T-helper 2 cell treated with Interferon-gamma antibody and Interleukin-4, amounts not matched to agents 5 μg/mL and 100 μg/mL, for 36 hours (primary cell): Measurements from ENCODE around the gene DQX1.

ENCODE experiments used
- DNase-seq: peaks from one replicate; pipeline ENCODE4 v3.0.0; 2021; ENCODE audit warnings: low spot score
- H3K27ac Mint-ChIP-seq: one replicate; pipeline ENCODE4 v1.8.0; 2021; ENCODE audit warnings: mild to moderate bottlenecking, mixed read lengths
- H3K27me3 Mint-ChIP-seq: one replicate; pipeline ENCODE4 v1.8.0; 2021; ENCODE audit warnings: low read depth, mixed read lengths
- H3K36me3 Mint-ChIP-seq: one replicate; pipeline ENCODE4 v1.8.0; 2021; ENCODE audit warnings: low read depth, mixed read lengths
- H3K4me1 Mint-ChIP-seq: one replicate; pipeline ENCODE4 v1.8.0; 2021; ENCODE audit warnings: low read depth, mixed read lengths
- H3K4me3 Mint-ChIP-seq: one replicate; pipeline ENCODE4 v1.8.0; 2022; ENCODE audit warnings: mild to moderate bottlenecking, moderate library complexity, mixed read lengths
- H3K9me3 Mint-ChIP-seq: one replicate; pipeline ENCODE4 v1.8.0; 2021; ENCODE audit warnings: mixed read lengths

Gene DQX1

DNA sequence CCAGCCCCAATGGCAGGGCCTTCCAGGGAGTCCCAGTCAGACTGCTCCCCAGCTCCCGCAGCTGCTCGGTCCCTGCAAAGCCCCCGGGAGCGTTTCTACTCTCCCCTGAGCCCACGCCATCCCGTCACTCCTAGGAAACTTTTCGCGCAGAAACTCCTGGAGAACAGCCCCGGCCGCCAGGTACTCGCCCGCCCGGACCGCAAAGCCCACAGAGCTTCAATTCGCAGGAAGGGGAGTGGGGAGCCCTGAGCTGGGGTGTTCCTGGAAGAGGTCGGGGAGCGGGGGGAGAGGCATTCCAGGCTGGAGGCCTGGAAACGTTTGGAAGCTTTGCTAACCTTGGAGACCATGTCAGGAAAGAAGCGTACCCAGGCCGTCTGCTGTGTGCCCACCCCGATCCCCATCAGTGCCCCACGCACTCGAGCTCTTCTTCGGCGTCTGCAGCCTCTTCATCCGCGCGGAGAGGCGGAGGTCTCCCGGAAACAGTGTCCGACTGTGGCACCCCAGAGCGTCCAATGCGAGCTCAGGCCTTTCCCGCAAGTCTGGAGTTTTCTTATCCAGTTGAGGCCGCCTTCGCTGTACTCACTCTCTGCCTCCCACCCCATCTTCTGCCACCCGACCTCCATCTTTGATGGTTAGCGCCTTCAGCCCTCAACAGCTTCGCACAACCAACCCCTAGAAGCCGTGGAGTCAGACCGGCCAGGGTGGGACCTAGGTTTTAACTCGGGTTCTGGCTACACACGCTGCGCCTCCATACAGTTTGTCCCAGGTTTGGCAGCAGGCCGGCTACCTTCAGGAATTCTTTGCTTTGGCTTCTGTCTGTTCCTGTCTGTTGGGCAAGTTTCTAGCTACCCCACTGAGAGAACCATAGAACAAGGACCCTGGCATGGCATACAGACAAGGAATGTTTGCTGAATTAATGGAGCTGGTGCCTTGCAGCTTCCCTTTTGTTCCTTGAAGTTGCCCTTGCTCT, 22.2 kb downstream of the DQX1 start:
- H3K4me3 Mint-ChIP-seq = peak overlapping the region; percentile 74
- no peak for DNase-seq
- peaks cover 40% of the 10 kb centered on the region for H3K4me1 Mint-ChIP-seq
- peaks cover 36% of the 10 kb centered on the region for H3K27me3 Mint-ChIP-seq
- peaks cover 31% of the 10 kb centered on the region for H3K36me3 Mint-ChIP-seq
- H3K9me3 Mint-ChIP-seq = no peaks in the 10 kb centered on the region
- H3K27ac Mint-ChIP-seq = peak overlapping the region; percentile 37

DNA sequence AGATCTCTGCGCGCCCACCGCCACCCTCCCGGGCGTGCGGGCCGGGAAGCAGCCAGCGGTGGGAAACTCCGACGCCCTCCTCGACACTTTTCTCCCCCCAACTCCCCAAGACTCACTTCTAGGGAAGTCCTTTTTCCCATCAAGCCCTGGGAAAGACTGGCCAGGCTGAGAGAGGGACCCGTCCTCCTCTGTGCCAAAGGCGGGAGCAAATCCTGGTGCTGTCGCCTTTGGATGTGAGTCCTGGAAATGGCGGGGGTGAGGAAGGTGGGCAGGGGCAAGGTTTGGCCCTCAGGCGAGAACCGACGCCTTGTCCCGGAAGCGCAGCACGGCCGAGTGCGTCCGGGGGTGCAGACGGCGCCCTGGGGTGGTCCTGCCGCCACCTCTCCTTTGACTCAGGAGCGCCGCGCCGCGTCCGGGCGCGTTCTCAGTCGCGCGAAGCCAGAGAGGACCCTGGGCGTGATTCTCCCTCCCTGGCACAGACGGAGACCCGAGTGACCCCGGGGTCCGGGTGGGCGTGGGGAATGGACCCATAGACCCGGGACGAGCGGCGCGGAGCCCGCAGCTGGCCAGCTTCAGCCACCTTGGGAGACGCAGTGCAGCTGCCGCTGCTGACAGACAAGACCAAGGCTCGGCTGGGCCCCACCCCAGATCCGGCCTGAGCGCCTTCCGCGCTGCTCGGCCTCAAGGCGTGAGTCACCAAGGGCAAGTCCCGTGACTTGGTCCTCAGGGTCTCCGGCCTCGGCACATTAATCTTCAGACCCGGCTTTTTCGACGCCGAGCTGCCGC, 23.1 kb downstream of the DQX1 start:
- Mint-ChIP-seq H3K27me3 (peaks cover 41% of the 10 kb centered on the region), H3K27ac (no peak overlapping the region)

GRCh38 chr2:74502147-74502719, 23.8 kb downstream of the DQX1 start:
- Mint-ChIP-seq H3K9me3 (no peaks in the 10 kb centered on the region), H3K36me3 (peaks cover 29% of the 10 kb centered on the region), H3K27ac (no peak overlapping the region), H3K4me3 (peak overlapping the region; percentile 74), H3K4me1 (peaks cover 38% of the 10 kb centered on the region), H3K27me3 (peaks cover 47% of the 10 kb centered on the region)
- no peak for DNase-seq

More for the DNA sequence above, 23.1 kb downstream of the DQX1 start:
- Mint-ChIP-seq H3K4me3 (peak overlapping the region; percentile 74), H3K9me3 (no peaks in the 10 kb centered on the region), H3K4me1 (peaks cover 38% of the 10 kb centered on the region), H3K36me3 (peaks cover 31% of the 10 kb centered on the region)
- DNase-seq = peak; percentile 66

DNA sequence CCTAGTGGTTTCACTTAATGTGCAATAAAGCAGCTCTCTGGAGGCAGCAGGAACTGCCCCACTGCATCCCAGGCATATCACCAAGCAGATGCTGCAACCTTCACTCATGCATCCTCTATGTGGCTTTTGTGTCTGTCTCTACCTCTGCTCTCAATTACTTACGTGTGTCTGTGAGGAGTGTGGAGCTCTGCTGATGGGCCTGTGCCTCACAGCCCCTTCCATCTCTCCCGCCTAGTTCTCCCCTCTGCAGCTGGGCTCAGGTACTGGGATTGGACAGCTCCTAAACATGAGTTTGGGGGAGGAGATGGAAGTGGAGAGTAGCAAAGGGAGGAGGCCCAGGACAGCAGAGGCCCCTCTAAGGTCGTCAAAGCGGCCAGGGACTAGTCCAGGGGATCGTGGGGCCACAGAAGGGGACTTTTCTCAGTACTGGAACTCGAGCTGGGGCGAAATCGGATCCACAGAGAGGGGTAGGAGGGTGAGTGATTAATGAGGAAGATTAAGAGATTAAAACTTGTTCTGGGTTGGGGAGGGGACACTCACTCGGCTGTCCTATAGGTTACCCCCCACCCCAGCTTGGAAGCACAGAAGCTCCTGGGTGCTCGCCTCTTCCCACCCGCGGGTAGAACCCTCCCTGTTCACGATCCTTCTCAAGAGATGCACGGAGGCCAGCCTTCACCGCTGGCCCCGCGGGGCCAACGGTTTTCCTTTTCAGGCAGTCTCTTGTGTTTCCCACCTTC, 24.5 kb downstream of the DQX1 start:
- H3K9me3 Mint-ChIP-seq = no peaks in the 10 kb centered on the region
- H3K36me3 Mint-ChIP-seq = peaks cover 25% of the 10 kb centered on the region
- peak overlapping the region; percentile 47 for H3K4me3 Mint-ChIP-seq
- no peak for DNase-seq
- peaks cover 47% of the 10 kb centered on the region for H3K27me3 Mint-ChIP-seq
- peaks cover 33% of the 10 kb centered on the region for H3K4me1 Mint-ChIP-seq
- H3K27ac Mint-ChIP-seq = no peak overlapping the region

DNA sequence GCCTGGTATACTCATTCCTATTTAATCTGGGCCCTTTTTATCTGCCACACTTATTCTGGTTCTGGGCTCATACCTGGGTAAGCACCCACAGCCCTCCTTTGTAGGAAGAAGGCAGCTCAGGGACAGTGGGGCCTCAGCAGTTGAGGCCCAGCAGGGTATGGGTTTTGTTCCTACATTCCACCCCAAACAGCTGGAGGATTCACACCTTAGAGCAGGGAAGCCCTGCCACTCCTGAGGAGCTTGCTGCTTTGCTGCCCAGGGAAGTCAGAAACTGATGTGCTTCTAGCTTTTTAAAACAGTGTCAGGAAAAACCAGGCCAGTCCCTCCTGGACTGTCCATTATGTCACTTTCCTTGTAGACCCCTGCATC, 25.5 kb downstream of the DQX1 start:
- no peak overlapping the region for H3K4me3 Mint-ChIP-seq
- no peaks in the 10 kb centered on the region for H3K9me3 Mint-ChIP-seq
- peaks cover 21% of the 10 kb centered on the region for H3K36me3 Mint-ChIP-seq
- H3K27ac Mint-ChIP-seq = no peak overlapping the region
- H3K4me1 Mint-ChIP-seq = peaks cover 29% of the 10 kb centered on the region
- DNase-seq = no peak
- peaks cover 47% of the 10 kb centered on the region for H3K27me3 Mint-ChIP-seq

DNA sequence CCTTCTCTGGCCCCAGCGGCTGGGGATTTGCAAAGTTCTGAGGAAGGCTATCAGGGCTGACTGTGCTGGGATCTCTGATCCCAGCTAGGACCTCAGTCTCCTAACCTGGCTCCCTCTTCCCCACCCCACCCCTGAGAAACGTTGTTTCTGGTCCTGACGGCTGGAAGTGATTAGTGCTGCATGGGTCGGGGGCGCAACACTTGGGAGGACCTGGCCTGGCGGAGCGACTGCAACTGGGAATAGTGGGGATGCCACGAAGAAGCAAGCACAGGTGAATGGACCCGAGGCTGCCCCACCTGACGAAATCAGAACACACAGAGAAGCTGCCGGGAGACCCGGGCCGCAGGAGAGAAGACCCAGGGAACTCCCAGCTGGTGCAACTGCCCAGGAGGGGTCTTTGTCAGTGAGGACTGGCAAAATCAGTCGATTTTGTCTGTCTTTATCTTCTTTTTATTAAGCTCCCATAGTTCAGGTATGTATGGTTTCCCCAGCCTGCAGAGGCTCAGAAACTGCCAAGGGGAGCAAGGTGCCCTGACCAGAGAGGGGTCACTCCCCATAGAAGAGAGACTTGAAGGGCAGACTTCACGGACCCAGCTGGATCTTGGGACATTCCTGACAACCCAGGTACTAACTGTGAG, 26.0 kb downstream of the DQX1 start:
- peak overlapping the region; percentile 29 for H3K4me3 Mint-ChIP-seq
- no peak overlapping the region for H3K27ac Mint-ChIP-seq
- DNase-seq = no peak
- H3K36me3 Mint-ChIP-seq = peaks cover 16% of the 10 kb centered on the region
- H3K9me3 Mint-ChIP-seq = no peaks in the 10 kb centered on the region
- H3K4me1 Mint-ChIP-seq = peaks cover 27% of the 10 kb centered on the region
- peaks cover 47% of the 10 kb centered on the region for H3K27me3 Mint-ChIP-seq

DNA sequence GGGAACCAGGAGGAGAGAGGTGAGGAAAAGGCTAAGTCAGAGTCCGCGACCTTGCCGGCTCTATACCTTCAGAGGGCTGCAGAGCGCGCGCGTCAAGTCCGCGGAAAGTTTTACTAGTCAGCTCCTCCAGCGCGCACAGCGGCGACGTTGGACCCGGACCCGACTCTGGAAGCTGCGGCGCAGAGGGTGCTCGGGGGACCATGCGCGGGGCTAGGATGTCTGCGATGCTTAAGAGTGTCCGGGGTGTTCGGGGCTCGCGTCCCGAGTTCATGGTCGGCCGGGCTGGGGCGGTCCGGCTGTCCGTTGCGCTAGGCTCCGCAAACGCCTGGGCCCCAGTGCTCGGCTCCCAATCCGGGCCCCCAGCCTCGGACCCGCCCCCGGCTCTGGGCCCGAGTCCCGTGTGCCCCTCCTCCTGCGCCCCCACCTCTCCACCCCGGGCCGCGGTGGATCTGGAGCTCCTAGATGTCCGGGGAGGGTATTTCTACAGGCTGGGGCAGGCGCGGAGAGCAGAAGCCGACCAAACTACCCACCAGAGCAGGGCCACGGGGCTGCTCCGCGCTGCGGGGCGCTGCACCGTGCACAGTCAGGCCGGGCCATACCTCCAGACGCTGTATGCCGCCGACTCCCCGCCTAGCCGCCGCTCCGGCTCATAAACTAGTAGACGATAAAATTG, 26.6 kb downstream of the DQX1 start, which contains the start of gene LBX2:
TSS of gene LBX2 (minus strand) at position 337 of the 673 bp plus-strand sequence. CDS start at position 271, 66 bp downstream.
- DNase-seq = peak; percentile 38
- H3K36me3 Mint-ChIP-seq = peaks cover 11% of the 10 kb centered on the region
- H3K9me3 Mint-ChIP-seq = no peaks in the 10 kb centered on the region
- H3K27me3 Mint-ChIP-seq = peaks cover 47% of the 10 kb centered on the region
- peak within 1 kb of the TSS; percentile 73 for H3K27ac Mint-ChIP-seq
- H3K4me3 Mint-ChIP-seq = peak within 1 kb of the TSS; percentile 93
- peaks cover 21% of the 10 kb centered on the region for H3K4me1 Mint-ChIP-seq

DNA sequence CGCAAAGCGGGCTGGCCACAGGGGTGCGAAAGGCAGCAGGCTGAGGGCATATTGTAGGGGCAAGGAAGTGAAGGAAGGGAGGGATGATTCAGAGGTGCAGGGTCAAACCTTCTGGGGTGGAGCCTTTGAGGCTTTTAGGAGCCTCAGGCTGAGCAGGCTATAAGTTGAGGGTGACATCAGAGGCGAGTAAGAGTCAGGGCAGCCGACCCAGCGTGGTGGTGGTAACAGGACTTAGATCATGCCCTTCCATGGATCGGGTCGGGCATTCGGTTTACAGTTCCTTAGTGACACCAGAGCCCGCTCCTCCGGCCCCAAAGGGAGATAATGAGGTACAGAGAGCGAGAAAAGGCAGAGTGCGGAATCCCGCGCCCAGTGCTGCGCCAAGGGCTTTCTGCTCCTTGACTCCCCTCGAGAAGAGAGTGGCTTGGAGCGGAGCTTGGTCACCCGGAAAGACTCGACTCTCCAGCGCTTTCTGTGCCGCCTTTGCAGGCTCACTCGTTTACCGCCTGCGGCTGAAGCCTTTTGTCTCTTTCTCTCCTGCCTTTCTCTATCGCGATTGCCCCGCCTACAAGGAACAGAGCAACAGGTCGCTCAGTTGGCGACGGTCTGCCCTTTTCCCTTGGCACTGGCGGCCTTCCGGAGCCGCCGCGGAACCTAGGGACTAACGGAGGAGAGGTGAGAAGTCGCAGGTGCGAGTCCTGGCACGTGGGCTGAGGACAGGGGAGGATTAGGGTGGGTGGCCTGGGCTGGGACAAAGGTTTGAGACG, 27.3 kb downstream of the DQX1 start:
- Mint-ChIP-seq H3K27ac (peak overlapping the region; percentile 73), H3K36me3 (peaks cover 14% of the 10 kb centered on the region), H3K27me3 (peaks cover 47% of the 10 kb centered on the region)

DNA sequence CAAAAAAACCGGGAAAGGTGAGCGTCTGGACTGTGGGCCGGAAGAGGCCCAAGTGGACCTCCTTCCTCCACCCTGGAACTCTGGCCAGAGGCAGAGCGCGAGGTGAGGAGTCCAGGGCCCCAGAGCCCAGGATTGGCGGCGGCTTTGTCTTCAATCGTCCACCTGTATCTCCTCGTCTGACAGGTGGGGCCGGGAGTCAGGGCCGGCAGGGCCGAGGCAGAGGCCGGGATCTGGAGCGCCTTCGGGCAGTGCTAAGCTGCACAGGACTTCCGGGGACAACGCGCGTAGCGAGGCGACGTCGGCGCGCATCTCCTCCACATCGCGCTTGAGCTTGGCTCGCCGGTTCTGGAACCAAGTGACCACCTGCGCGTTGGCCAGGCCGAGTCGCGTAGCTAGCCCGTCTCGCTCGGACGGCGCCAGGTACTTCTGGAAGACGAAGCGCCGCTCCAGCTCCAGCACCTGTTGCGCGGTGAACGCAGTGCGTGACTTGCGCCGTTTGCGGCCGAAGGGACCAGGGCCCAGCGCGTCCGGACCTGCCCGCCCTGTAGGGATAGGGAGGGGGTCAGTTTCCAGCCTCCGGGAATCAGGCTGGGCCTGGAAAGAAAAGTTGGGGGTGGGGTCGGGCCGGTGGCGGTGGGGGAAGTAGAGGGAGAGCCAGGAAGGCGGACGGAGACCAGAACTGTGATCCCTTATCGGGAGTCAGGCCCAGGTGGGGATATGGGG, 28.1 kb downstream of the DQX1 start:
- peaks cover 16% of the 10 kb centered on the region for H3K4me1 Mint-ChIP-seq
- peaks cover 19% of the 10 kb centered on the region for H3K36me3 Mint-ChIP-seq
- DNase-seq = no peak
- H3K27ac Mint-ChIP-seq = peak overlapping the region; percentile 73
- H3K27me3 Mint-ChIP-seq = peaks cover 47% of the 10 kb centered on the region
- no peaks in the 10 kb centered on the region for H3K9me3 Mint-ChIP-seq
- H3K4me3 Mint-ChIP-seq = peak overlapping the region; percentile 93

More for the DNA sequence above, 27.3 kb downstream of the DQX1 start:
- Mint-ChIP-seq H3K4me1 (peaks cover 16% of the 10 kb centered on the region), H3K4me3 (peak overlapping the region; percentile 93), H3K9me3 (no peaks in the 10 kb centered on the region)
- peak; percentile 50 for DNase-seq

GRCh38 chr2:74496997-74497776, 28.8 kb downstream of the DQX1 start:
- no peaks in the 10 kb centered on the region for H3K9me3 Mint-ChIP-seq
- peak overlapping the region; percentile 93 for H3K4me3 Mint-ChIP-seq
- H3K27ac Mint-ChIP-seq = peak overlapping the region; percentile 55
- H3K36me3 Mint-ChIP-seq = peaks cover 23% of the 10 kb centered on the region
- no peak for DNase-seq
- peaks cover 41% of the 10 kb centered on the region for H3K27me3 Mint-ChIP-seq
- peaks cover 14% of the 10 kb centered on the region for H3K4me1 Mint-ChIP-seq

DNA sequence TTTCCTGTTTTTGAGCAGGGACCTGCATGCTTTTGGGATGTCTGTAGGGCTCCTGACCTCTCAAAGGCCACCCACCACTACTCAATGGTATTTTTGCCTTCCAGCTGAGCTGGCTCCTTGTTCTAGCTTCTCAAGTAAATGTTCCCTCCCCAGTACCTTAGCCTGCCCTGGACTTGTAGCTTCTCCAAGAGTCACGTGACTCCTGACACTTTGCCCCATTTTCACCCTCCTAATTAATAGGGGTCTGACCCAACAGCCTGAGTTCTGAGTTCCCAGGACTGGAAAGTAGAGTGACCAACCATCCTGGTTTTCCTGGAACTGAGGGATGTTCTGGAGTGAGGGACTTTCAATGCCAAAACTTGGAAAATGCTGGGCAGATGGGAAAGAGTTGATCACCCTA, 30.6 kb downstream of the DQX1 start:
- no peak overlapping the region for H3K27ac Mint-ChIP-seq
- H3K4me3 Mint-ChIP-seq = no peak overlapping the region
- peaks cover 26% of the 10 kb centered on the region for H3K27me3 Mint-ChIP-seq
- H3K9me3 Mint-ChIP-seq = no peaks in the 10 kb centered on the region
- peaks cover 30% of the 10 kb centered on the region for H3K36me3 Mint-ChIP-seq
- H3K4me1 Mint-ChIP-seq = peaks cover 10% of the 10 kb centered on the region
- no peak for DNase-seq
